GM12874 (cell line): ENCODE measurements around the gene SUPT3H.

Experiments
- CTCF ChIP-seq: IDR thresholded peaks from 2 replicates; pipeline ENCODE4 v1.5.1; 2011; ENCODE audit warnings: low read depth, mild to moderate bottlenecking, control low read depth, low read length, moderate library complexity; ENCODE audit not compliant: insufficient read depth

The SUPT3H gene

GRCh38 chr6:45185403-45186251 is 192.1 kb downstream of the SUPT3H start:
- TF ChIP-seq CTCF, result no peak

- TF ChIP-seq CTCF, result no peak
Measured at GRCh38 chr6:45184937-45185336, 192.8 kb downstream of the SUPT3H start.

GRCh38 chr6:45184040-45184439 is 193.7 kb downstream of the SUPT3H start:
- no peak for TF ChIP-seq CTCF

- TF ChIP-seq CTCF, result no peak
Measured at GRCh38 chr6:45175272-45175671, 202.5 kb downstream of the SUPT3H start.

- no peak for TF ChIP-seq CTCF
Measured at GRCh38 chr6:45174045-45174444, 203.7 kb downstream of the SUPT3H start.

- no peak for TF ChIP-seq CTCF
Measured at GRCh38 chr6:45171380-45171779, 206.4 kb downstream of the SUPT3H start.

- no peak for TF ChIP-seq CTCF
Measured at GRCh38 chr6:45170309-45170708, 207.4 kb downstream of the SUPT3H start.
